ENCODE measurements around the gene HLCS.

DNA sequence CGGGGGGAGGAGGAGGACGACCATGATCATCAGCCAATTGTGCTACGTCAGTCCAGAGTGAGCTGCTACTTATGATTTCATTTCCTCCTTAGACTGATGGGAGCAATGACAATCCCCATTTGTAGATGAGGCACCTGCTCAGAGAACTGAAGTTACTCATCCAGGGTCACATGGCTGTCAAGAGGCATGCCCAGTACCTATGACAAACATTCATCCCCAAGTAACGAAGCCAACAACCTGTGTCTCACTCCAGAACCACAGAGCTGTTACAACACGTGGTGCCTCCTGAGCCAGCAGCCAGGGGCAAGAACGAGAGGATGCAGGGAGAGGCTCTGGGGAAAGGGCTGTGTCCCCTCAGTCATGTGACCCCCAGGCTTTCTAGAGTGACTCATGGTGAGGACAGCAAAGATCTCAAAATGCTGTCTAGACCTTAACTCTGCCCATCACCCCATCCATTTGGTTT lies 173.9 kb downstream of the HLCS start:
- TF ChIP-seq POLR2A (IDR thresholded peaks at IDR 0.05; ENCODE audit: low read depth, low read length): no peak
- no peak for TF ChIP-seq POLR2AphosphoS5 (IDR thresholded peaks at IDR 0.05; ENCODE audit: insufficient read depth, low read depth, low read length)
- TF ChIP-seq, protein P1, sequence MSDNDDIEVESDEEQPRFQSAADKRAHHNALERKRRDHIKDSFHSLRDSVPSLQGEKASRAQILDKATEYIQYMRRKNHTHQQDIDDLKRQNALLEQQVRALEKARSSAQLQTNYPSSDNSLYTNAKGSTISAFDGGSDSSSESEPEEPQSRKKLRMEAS (IDR thresholded peaks at IDR 0.05; ENCODE audit: insufficient read depth, insufficient read length): no peak

Data from endothelial cell of umbilical vein (primary cell).